SK-N-SH treated with all-trans-retinoic acid at 6 μM for 48 hours (cell line): ENCODE results near the gene ARHGAP18.

ENCODE experiments used
- GLIS3 ChIP-seq: fragments of 250-450 bp; sonication (Bioruptor Pico); IDR thresholded peaks from 2 replicates; pipeline ENCODE4 v1.5.0; 2020; ENCODE audit warnings: mild to moderate bottlenecking, moderate library complexity
- TF ChIP-seq, protein P1 (sequence below): fragments of 250-450 bp; sonication (Bioruptor Pico); IDR thresholded peaks from 2 replicates; pipeline ENCODE4 v1.8.0; 2020; ENCODE audit warnings: mild to moderate bottlenecking, moderate library complexity, borderline replicate concordance

DNA sequence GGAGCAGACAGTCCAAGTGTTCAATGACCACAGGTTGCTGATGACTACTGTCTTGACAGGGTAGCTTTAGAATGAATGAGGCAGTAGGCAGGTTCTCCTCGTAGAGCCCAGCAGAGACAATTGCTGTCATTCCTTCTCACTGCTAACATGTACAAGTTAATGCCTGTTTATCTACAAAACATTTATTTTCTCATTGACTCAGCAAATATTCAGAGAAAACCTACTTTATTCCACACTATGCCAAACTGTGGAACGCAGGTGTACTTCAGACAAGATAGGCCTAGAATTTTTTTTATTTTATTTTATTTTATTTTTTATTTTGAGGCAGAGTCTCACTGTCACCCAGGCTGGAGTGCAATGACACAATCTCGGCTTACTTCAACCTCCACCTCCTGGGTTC, 50.8 kb downstream of the ARHGAP18 start:
- TF ChIP-seq GLIS3 (CRISPR knock-in tag), result no peak
- TF ChIP-seq, protein P1, sequence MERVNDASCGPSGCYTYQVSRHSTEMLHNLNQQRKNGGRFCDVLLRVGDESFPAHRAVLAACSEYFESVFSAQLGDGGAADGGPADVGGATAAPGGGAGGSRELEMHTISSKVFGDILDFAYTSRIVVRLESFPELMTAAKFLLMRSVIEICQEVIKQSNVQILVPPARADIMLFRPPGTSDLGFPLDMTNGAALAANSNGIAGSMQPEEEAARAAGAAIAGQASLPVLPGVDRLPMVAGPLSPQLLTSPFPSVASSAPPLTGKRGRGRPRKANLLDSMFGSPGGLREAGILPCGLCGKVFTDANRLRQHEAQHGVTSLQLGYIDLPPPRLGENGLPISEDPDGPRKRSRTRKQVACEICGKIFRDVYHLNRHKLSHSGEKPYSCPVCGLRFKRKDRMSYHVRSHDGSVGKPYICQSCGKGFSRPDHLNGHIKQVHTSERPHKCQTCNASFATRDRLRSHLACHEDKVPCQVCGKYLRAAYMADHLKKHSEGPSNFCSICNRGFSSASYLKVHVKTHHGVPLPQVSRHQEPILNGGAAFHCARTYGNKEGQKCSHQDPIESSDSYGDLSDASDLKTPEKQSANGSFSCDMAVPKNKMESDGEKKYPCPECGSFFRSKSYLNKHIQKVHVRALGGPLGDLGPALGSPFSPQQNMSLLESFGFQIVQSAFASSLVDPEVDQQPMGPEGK (CRISPR knock-in tag), result no peak
